NCI-H748 treated with DMSO at 0.1 percent for 48 hours (cell line): ENCODE data around the gene CYTIP.

Source experiments
- DNase-seq: peaks from one replicate; lab custom pipeline; 2025; lab: John Stamatoyannopoulos, UW

The CYTIP gene

GRCh38 chr2:157443795-157444640, at the start of gene CYTIP:
Gene CYTIP, minus strand, starts transcription at chr2:157444089. Its CDS starts 69 bp downstream, at chr2:157444020.
- DNase-seq, result no peak

DNA sequence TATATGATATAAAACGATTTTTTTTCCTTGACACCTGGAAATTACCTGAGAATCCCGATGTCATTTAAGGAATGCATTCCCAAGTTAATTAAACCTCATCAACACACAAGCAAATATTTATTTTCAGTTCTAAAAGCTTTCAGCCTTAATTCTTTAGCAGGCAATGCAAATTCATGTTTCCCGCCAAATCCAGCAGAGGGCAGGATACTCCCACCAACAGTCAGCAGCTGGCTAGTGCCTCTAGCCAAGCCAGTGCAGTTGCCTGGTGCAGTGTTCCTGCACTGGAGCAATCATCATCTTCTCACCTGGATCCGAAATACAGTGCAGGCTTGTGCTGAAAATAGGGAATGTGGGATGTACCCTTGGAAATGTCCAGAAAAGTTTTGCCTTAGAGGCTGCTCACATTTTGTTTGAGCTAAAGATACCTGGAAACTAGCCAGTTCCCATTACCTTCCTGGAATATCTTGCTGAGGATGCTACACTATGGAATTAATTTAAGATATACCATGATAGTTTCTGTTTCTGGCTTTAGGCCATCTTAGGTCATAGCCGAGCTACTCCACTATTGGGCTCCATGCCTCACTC, 48.4 kb upstream of the CYTIP start:
- DNase-seq, result peak; percentile 52

- DNase-seq, result no peak
Measured at GRCh38 chr2:157489983-157490382, 46.1 kb upstream of the CYTIP start.

DNA sequence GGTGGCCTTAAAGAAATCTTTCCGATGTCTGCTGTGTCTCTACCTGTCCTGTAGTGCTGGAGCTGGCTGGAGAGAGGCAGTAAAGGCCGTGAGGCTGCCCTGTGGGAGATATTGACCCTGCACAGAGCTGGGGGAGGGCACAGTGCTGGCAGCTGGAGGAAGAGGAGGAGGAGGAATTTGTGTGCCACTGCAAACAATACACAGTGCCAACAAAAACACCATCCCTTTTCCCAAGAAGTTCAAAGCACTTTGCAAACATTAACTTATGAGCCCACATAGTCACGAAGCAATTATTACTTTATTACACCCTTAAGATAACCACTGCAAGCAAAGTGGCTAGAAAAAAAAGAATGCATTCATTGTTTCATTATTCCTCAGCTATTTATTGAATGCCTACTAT, 45.0 kb upstream of the CYTIP start:
- DNase-seq, result no peak

- no peak for DNase-seq
Measured at GRCh38 chr2:157487747-157488146, 43.9 kb upstream of the CYTIP start.

GRCh38 chr2:157487271-157487610, 43.4 kb upstream of the CYTIP start:
- no peak for DNase-seq

DNA sequence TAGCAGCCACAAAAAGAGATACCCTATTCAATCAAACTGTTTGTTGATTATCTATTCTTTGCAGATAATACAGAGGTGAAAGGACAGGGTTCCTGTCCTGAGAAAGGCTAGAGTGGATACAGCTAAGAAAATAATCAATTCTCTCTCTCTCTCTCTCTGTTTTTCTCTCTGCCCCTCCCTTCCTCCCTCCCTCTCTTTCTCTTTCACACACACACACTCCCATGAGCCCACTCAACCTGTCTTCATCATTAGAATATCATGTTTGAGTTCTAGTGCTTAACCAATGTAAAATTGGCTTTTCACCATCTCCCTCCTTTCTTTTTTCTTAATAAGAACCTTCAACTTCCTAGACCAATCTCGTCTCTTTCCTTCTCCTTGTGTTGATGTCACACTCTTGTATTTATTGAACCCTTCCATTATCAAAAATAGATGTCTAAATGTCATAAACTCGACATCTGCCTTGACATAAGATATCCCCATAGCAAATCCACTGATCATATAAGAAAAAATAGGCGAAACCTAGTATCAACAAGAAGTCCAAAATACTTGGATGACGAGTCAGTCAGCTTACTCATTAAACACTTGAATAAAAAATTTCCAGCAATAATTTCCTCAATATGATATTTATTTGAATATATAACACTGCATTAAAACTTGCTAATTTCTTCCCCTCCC, 42.8 kb upstream of the CYTIP start:
- DNase-seq, result no peak

GRCh38 chr2:157480182-157480961, 36.5 kb upstream of the CYTIP start:
- DNase-seq, result no peak

DNA sequence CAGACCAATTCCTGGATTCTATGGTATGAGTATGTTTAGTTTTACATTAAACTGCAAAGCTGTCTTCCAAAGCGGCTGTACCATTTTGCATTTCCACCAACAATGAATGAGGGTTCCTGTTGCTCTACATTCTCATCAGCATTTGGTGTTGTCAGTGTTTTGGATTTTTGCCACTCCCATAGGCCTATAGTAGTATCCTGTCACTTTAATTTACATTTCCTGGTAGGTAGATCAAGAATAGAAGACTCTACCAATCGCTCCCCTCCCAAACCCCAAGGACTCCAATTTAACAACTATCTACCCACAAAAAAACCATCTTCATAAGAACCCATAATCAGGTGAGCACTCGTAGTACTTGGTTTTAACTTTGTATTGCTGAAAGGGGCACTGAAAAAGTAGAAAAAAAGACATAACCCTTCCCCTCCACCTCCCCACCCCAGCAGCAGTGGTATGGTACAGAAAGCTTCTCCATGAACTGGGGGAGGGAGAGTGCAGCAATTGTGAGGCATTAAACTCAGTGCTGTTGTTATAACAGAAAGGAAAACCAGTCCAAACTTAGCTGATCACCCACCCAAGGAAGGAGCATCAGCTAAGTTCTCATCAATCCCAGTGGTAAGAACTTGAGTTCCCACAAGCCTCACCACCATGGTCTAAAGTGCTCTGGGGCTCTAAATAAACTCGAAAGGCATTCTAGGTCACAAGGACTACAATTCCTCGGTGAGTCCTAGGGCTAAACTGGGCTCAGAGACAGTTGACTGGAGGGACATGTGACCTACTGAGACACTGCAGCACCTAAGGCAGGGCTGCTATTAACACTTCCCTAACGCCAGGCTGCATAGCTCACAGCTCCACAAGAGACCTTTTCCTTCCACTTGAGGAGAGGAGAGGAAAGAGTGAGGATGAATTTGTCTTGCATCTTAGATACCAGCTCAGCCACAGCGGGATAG, 35.5 kb upstream of the CYTIP start:
- DNase-seq, result no peak

DNA sequence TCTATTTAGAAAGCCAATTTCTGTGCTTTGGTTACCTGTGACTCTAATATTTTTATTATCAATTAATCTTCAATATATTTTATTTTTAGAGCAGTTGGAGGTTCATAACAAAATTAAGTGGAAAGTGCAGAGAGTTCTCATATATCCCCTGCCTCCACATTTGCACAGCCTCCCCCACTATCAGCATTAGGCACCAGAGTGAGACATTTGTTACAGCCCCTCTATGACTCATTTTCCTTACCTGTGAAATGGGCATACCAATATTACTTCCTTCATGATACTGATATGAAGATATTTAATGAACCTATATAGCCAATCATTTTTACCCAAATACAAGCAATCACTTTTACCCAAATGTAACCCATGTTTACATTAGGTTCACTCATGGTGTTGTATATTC, 34.0 kb upstream of the CYTIP start:
- no peak for DNase-seq

GRCh38 chr2:157476953-157477709, 33.2 kb upstream of the CYTIP start:
- no peak for DNase-seq

- no peak for DNase-seq
Measured at GRCh38 chr2:157475722-157476390, 32.0 kb upstream of the CYTIP start.

DNA sequence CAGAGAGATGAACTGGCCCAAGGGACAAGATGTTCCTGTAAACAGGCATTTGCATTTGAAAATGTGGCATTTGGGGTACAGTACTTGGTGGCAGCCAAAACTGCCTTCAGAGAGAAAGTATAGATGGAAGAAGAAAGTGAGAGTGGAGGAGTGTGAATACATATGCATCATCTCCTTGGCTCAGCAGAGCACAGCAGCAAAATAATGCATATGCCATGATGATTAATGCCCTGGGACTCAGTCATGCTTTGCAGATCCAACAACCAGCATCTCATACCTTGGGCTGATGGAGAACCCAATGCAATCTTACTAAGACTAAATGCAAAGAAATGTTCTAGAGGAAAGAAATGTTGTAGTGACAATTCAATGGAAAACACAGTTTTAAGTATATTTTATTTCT, 29.7 kb upstream of the CYTIP start:
- no peak for DNase-seq

DNA sequence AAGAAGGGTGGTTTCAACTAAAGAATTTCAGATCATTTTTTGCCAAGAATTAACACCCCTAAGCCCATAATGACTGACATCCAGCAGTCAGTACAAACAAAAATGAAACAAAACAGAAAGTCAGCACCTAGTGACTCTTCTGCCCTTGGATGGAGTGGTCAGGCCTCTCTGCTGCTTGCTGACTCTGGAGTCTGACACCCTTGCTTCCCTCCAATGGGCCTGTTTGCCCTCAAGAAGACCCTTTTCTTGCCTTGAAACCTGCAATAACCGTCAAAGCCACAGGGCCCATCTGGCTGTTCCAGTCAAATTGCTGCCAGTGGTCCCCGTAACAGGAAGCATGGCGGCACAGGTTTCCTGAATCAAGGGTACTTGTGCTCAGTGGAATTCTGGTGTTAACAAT, 27.2 kb upstream of the CYTIP start:
- no peak for DNase-seq

DNA sequence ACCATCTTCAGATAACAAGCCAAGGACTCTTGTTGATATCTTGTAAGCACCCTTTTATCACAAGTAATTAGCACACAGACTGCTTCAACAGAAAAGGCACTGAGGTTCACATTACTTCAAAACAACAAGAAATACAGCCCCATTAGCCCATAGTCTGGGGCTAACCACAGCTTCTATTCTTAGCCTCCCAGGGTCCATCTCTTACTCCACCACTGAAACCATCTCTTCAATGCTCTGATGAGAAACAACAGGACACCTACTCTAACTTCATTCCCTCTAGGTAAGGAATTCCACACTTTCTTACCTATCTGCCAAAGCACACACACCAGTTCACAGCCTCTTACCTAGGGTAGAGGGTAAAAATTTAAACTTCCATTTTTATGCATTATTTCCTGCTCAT, 26.4 kb upstream of the CYTIP start:
- DNase-seq, result no peak

GRCh38 chr2:157469726-157470125, 25.8 kb upstream of the CYTIP start:
- no peak for DNase-seq

- DNase-seq, result no peak
Measured at GRCh38 chr2:157468931-157469708, 25.2 kb upstream of the CYTIP start.

GRCh38 chr2:157466764-157467163, 22.9 kb upstream of the CYTIP start:
- DNase-seq, result no peak

DNA sequence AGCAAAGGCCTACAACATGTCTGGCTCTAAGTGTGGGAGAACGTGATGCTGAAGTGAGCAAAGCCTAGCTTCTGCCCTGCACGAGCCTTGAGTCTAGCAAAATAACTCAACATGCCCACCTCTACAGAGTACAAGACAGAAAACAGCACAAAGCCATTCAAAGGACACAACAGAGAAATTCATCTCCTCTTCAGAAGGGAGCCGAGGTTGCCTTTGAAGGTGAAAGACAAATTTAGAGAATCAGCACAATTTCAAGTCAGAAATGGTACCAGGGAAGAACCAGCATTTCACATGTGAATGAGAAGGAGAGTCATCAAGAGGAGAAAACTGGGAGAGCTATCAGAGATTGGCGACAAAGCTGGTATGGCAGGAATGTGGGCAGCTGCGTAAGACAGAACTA, 21.7 kb upstream of the CYTIP start:
- no peak for DNase-seq
